Upper lobe of right lung (tissue), 1 donor: Measurements from ENCODE around the gene TATDN2. TPM values are rescaled to one million over a fixed set of nuclear protein-coding genes. Genes with fewer than 3 reads are reported as not detected.

Experiments used
- ATAC-seq: fragments of 200-7000 bp; cut with Tn5 transposase; one replicate; pipeline ENCODE4 v1.9.1; 2020; ENCODE audit warnings: mild to moderate bottlenecking, moderate library complexity
- DNase-seq: peaks from one replicate; pipeline ENCODE4 v3.0.0-alpha.2; 2020
- H3K27ac ChIP-seq: fragments of 200-600 bp; one replicate; pipeline ENCODE4 v1.8.0; 2022
- H3K27me3 ChIP-seq: fragments of 200-600 bp; one replicate; pipeline ENCODE4 v1.8.0; 2022; ENCODE audit warnings: mild to moderate bottlenecking
- H3K36me3 ChIP-seq: fragments of 200-600 bp; one replicate; pipeline ENCODE4 v1.8.0; 2022
- H3K4me1 ChIP-seq: fragments of 200-600 bp; one replicate; pipeline ENCODE4 v1.8.0; 2022
- H3K4me3 ChIP-seq: fragments of 200-600 bp; one replicate; pipeline ENCODE4 v1.8.0; 2022; ENCODE audit warnings: mild to moderate bottlenecking
- H3K9me3 ChIP-seq: fragments of 200-600 bp; one replicate; pipeline ENCODE4 v1.8.0; 2022
- intact Hi-C: fragments of 100-400 bp; cut with DNase I; formaldehyde crosslinking; loops from one replicate; pipeline ENCODE4 v1.11.0; 2022
- total RNA-seq: library from RNA; stranded (reverse); fragmentation: NEBNext Ultra II Directional; extraction: Animal tissue kit (Norgen Biotek cat#: 25700); gene quantifications from one replicate; pipeline ENCODE4 v1.2.1, GENCODE V29; 2021
- TF ChIP-seq, protein P1 (sequence below): fragments of 200-600 bp; IDR thresholded peaks from one replicate; pipeline ENCODE4 v1.8.0; 2022; ENCODE audit warnings: antibody characterized with exemption
- donor health status: DM: no; HTN: yes; CAD: no; lungs with severe emphysema.

The TATDN2 gene
- total RNA-seq, 1 donor from 2014 or later: 32.3 TPM

DNA sequence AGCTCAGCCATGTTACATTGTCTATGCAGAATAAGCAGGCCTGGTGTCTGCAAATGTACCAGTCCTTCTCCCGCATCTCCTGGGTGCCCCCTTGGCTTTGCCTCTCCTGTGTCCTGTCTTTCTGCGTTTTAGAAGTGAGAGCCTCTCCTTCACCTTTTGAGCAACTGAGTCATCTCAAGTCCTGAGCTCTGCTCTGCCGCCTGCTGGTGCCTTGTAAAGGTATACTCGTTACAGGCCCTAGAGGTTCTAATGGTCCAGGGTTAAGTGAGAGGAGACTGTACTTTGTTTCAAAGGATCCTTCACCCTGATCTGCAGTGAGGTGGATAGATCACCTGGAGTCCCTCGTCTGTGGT lies 31.9 kb downstream of the TATDN2 start:
- Histone ChIP-seq H3K4me3 (no peak overlapping the region), H3K27ac (no peak overlapping the region), H3K27me3 (no peaks in the 10 kb centered on the region), H3K4me1 (no peaks in the 10 kb centered on the region), H3K36me3 (peaks cover 69% of the 10 kb centered on the region), H3K9me3 (no peaks in the 10 kb centered on the region)
- no peak for ATAC-seq
- TF ChIP-seq, protein P1, sequence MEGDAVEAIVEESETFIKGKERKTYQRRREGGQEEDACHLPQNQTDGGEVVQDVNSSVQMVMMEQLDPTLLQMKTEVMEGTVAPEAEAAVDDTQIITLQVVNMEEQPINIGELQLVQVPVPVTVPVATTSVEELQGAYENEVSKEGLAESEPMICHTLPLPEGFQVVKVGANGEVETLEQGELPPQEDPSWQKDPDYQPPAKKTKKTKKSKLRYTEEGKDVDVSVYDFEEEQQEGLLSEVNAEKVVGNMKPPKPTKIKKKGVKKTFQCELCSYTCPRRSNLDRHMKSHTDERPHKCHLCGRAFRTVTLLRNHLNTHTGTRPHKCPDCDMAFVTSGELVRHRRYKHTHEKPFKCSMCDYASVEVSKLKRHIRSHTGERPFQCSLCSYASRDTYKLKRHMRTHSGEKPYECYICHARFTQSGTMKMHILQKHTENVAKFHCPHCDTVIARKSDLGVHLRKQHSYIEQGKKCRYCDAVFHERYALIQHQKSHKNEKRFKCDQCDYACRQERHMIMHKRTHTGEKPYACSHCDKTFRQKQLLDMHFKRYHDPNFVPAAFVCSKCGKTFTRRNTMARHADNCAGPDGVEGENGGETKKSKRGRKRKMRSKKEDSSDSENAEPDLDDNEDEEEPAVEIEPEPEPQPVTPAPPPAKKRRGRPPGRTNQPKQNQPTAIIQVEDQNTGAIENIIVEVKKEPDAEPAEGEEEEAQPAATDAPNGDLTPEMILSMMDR: no peak
- intact Hi-C loops: no loop called here
- DNase-seq: peak; percentile 20

DNA sequence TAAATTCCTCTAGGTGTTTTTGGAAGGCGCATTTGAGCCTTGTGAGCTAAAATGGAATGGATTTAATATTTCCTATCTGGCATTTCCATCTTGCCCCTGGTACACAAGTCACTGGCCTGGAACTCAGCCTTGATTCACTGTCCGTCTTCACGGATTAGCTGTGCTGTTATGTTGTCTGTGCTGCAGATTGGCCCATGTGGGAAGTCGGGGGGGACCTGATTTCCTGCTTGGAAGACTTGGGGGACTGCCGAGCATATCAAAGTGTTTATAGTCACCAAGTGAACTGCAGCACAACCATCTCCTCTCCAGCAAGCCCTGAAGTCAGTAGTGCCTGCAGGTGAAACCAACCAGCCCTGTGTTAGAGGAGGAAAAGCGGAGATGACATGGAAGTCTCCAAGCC lies 32.3 kb downstream of the TATDN2 start:
- H3K27ac ChIP-seq: no peak overlapping the region
- no peak overlapping the region for H3K4me3 ChIP-seq
- TF ChIP-seq, protein P1: no peak
- intact Hi-C loops: no loop called here
- ATAC-seq (no peak), DNase-seq (peak; percentile 26)
- no peaks in the 10 kb centered on the region for H3K9me3 ChIP-seq
- H3K36me3 ChIP-seq: peaks cover 72% of the 10 kb centered on the region
- no peaks in the 10 kb centered on the region for H3K27me3 ChIP-seq
- no peaks in the 10 kb centered on the region for H3K4me1 ChIP-seq

DNA sequence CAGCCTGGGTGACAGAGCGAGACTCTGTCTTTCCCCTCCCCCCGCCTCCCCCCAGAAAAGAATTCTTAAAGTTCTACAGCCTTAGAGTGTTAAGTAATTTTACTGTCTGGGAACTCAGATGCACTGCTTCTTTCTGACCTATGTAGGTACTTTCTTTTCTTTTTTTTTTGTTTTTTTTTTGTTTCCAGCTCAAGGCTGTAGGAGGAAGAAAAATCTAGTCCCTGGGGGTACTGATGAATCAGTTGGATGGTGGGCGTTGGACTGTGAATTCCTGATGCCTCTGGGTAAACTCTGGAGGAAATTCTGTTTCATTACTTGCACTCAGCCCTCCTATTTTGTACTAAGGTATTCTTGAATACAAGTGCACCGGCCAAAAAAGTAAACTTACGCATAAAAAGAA lies 33.7 kb downstream of the TATDN2 start:
- ATAC-seq (no peak), DNase-seq (no peak)
- H3K4me1 ChIP-seq: no peaks in the 10 kb centered on the region
- no peaks in the 10 kb centered on the region for H3K9me3 ChIP-seq
- TF ChIP-seq, protein P1: no peak
- intact Hi-C loops: no loop called here
- peaks cover 64% of the 10 kb centered on the region for H3K36me3 ChIP-seq
- H3K27ac ChIP-seq: no peak overlapping the region
- H3K4me3 ChIP-seq: no peak overlapping the region
- no peaks in the 10 kb centered on the region for H3K27me3 ChIP-seq

DNA sequence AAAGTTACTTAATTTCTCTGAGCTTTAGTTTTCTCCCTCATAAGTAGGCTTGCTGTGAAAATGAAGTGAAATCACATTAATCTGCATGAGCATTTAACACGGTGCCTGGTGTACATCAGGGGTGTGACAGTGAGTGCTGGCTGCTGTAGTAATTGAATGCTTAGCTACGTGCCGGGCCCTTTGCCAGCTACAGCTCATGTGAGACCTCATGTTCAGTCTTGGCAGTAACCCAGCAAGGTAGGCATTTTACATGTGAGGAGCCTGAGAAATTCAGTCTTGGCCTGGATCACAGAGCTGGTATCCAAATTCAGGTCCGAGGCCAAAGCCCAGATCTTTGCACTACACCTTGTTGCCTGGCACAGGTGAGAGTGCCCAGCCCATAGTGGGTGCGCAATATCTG lies 35.4 kb downstream of the TATDN2 start:
- DNase-seq: no peak
- intact Hi-C loops: no loop called here
- TF ChIP-seq, protein P1: no peak
- ATAC-seq: peak; percentile 31
- Histone ChIP-seq H3K27ac (no peak overlapping the region), H3K9me3 (no peaks in the 10 kb centered on the region), H3K4me1 (no peaks in the 10 kb centered on the region), H3K27me3 (no peaks in the 10 kb centered on the region), H3K4me3 (no peak overlapping the region), H3K36me3 (peaks cover 61% of the 10 kb centered on the region)

DNA sequence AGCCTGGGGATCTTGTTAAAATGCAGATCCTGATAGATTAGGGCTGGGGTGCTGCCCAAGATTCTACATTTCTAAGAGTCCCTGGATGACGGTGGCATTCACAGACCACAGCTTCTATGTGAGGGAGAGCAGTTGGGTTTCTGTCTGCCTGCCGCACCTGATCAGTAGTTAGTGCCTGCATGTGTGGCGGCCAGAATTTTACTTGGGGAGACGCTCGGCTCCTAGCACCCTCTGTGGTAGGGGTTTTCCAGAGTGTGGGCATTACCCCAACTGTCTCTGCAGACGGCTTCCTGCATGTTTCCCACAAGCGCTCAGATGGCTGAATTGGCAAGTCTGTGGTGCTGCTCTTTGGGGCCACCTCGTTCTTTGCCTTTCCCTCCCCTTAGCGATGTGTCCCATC lies 36.2 kb downstream of the TATDN2 start:
- no peak for DNase-seq
- no peaks in the 10 kb centered on the region for H3K4me1 ChIP-seq
- H3K9me3 ChIP-seq: no peaks in the 10 kb centered on the region
- intact Hi-C loops: no loop called here
- no peaks in the 10 kb centered on the region for H3K27me3 ChIP-seq
- H3K4me3 ChIP-seq: no peak overlapping the region
- no peak for ATAC-seq
- peaks cover 56% of the 10 kb centered on the region for H3K36me3 ChIP-seq
- TF ChIP-seq, protein P1: no peak
- no peak overlapping the region for H3K27ac ChIP-seq
